ENCODE data around the gene PGLYRP2.
"Not testable (repeated sequence)": the region's sequence is repeated elsewhere in the genome, so short reads cannot be mapped to it uniquely, and the experiment has no call there.

PGLYRP2 gene

GRCh38 chr19:15498156-15498858 lies 19.0 kb upstream of the PGLYRP2 start:
- H3K9me3 ChIP-seq (replicated peaks in 1 of 11): 0 out of 22 replicates have a peak, but pooled peaks cover 0 to 4% (median 0%) of the 10 kb centered on the region in 11 experiments
- H3K36me3 ChIP-seq: no peaks in the 10 kb centered on the region
- H3K27me3 ChIP-seq: no peaks in the 10 kb centered on the region
- no peak overlapping the region for H3K4me3 ChIP-seq
- H3K4me2 ChIP-seq: no peak overlapping the region
- TF ChIP-seq Cebpa-rat (IDR thresholded peaks at IDR 0.05): no peak
- H3K27ac ChIP-seq: no peak overlapping the region
- no peaks in the 10 kb centered on the region for H4K20me1 ChIP-seq
- no peak overlapping the region for H3K9ac ChIP-seq
- H3K4me1 ChIP-seq: peaks cover 0 to 11% (median 0%) of the 10 kb centered on the region in 10 experiments; a peak in 3 of 20 replicates

- Histone ChIP-seq H3K36me3 (no peaks in the 10 kb centered on the region), H4K20me1 (no peaks in the 10 kb centered on the region), H3K27me3 (no peaks in the 10 kb centered on the region), H3K9me3 (replicated peaks in 1 of 11) (0 out of 22 replicates have a peak, but pooled peaks cover 0 to 4% (median 0%) of the 10 kb centered on the region in 11 experiments), H3K27ac (no peak overlapping the region), H3K4me3 (no peak overlapping the region), H3K4me2 (no peak overlapping the region), H3K4me1 (no peaks in the 10 kb centered on the region), H3K9ac (0 out of 22 replicates have a peak overlapping the region, but pooled peaks of 1 of the 11 experiments have one; percentile 29)
- no peak for TF ChIP-seq Cebpa-rat (IDR thresholded peaks at IDR 0.05)
These were observed 15.8 kb upstream of the PGLYRP2 start for GRCh38 chr19:15495151-15495550.

GRCh38 chr19:15488489-15489226 lies 9.4 kb upstream of the PGLYRP2 start:
- Histone ChIP-seq H3K36me3 (no peaks in the 10 kb centered on the region), H4K20me1 (no peaks in the 10 kb centered on the region), H3K4me3 (no peak overlapping the region), H3K9ac (no peak overlapping the region), H3K4me1 (no peaks in the 10 kb centered on the region), H3K4me2 (no peak overlapping the region), H3K9me3 (replicated peaks in 1 of 11) (peaks cover 0 to 11% (median 7%) of the 10 kb centered on the region in 11 experiments; a peak in 15 of 22 replicates), H3K27ac (no peak overlapping the region), H3K27me3 (no peaks in the 10 kb centered on the region)
- no peak for TF ChIP-seq Cebpa-rat (IDR thresholded peaks at IDR 0.05)

- Histone ChIP-seq H3K36me3 (no peaks in the 10 kb centered on the region), H4K20me1 (no peaks in the 10 kb centered on the region), H3K27ac (no peak overlapping the region), H3K9me3 (replicated peaks in 1 of 11) (peaks cover 0 to 11% (median 7%) of the 10 kb centered on the region in 11 experiments; a peak in 15 of 22 replicates), H3K4me3 (no peak overlapping the region), H3K4me1 (no peaks in the 10 kb centered on the region; a peak in 1 of 20 replicates), H3K9ac (no peak overlapping the region), H3K4me2 (no peak overlapping the region), H3K27me3 (no peaks in the 10 kb centered on the region)
- TF ChIP-seq Cebpa-rat (IDR thresholded peaks at IDR 0.05): no peak
These were observed 7.7 kb upstream of the PGLYRP2 start for GRCh38 chr19:15487038-15487437.

GRCh38 chr19:15485768-15486167 lies 6.5 kb upstream of the PGLYRP2 start:
- H3K4me2 ChIP-seq: not testable (repeated sequence)

GRCh38 chr19:15480996-15481395 lies 1.7 kb upstream of the PGLYRP2 start:
- H3K9me3 ChIP-seq (replicated peaks in 1 of 11); H3K36me3 ChIP-seq; H3K27ac ChIP-seq; H3K27me3 ChIP-seq; H3K4me3 ChIP-seq; H3K4me2 ChIP-seq; H3K9ac ChIP-seq; H4K20me1 ChIP-seq: not testable (repeated sequence)
- H3K4me1 ChIP-seq: peaks cover 0 to 19% (median 10%) of the 10 kb centered on the region in 10 experiments; a peak in 16 of 20 replicates

More at GRCh38 chr19:15485768-15486167, 6.5 kb upstream of the PGLYRP2 start:
- not testable (repeated sequence) for H3K9ac ChIP-seq, H3K36me3 ChIP-seq, H3K27me3 ChIP-seq, H4K20me1 ChIP-seq, H3K4me1 ChIP-seq, H3K4me3 ChIP-seq, H3K27ac ChIP-seq
- H3K9me3 ChIP-seq (replicated peaks in 1 of 11): peaks cover 0 to 11% (median 7%) of the 10 kb centered on the region in 11 experiments; a peak in 15 of 22 replicates

- H3K27ac ChIP-seq: peak overlapping the region in 3 of 11 experiments; percentile 0 to 9 (median 7); a peak in 1 of 22 replicates
- H3K4me2 ChIP-seq: no peak overlapping the region
- no peak overlapping the region for H3K4me3 ChIP-seq
- no peak overlapping the region for H3K9ac ChIP-seq
- H3K4me1 ChIP-seq: peaks cover 0 to 19% (median 12%) of the 10 kb centered on the region in 10 experiments; a peak in 16 of 20 replicates
- H3K36me3 ChIP-seq: no peaks in the 10 kb centered on the region
- no peaks in the 10 kb centered on the region for H4K20me1 ChIP-seq
- no peaks in the 10 kb centered on the region for H3K27me3 ChIP-seq
- H3K9me3 ChIP-seq (replicated peaks in 1 of 11): peaks cover 0 to 14% (median 6%) of the 10 kb centered on the region in 11 experiments; a peak in 8 of 22 replicates
- no peak for TF ChIP-seq Cebpa-rat (IDR thresholded peaks at IDR 0.05)
These were observed 3.0 kb downstream of the PGLYRP2 start for GRCh38 chr19:15476325-15476724.

- Histone ChIP-seq H3K4me1 (peaks cover 0 to 19% (median 12%) of the 10 kb centered on the region in 10 experiments; a peak in 16 of 20 replicates), H4K20me1 (no peaks in the 10 kb centered on the region), H3K4me3 (no peak overlapping the region), H3K9ac (no peak overlapping the region), H3K4me2 (no peak overlapping the region), H3K27me3 (no peaks in the 10 kb centered on the region), H3K36me3 (no peaks in the 10 kb centered on the region), H3K9me3 (replicated peaks in 1 of 11) (peaks cover 0 to 15% (median 7%) of the 10 kb centered on the region in 11 experiments; a peak in 8 of 22 replicates), H3K27ac (0 out of 22 replicates have a peak overlapping the region, but pooled peaks of 2 of the 11 experiments have one; percentile 0 to 7)
- TF ChIP-seq Cebpa-rat (IDR thresholded peaks at IDR 0.05): no peak
These were observed 3.7 kb downstream of the PGLYRP2 start for GRCh38 chr19:15475611-15476010.

- H3K27ac ChIP-seq: no peak overlapping the region
- H3K4me1 ChIP-seq: peaks cover 0 to 20% (median 11%) of the 10 kb centered on the region in 10 experiments; a peak in 17 of 20 replicates
- no peak overlapping the region for H3K9ac ChIP-seq
- TF ChIP-seq Cebpa-rat (IDR thresholded peaks at IDR 0.05): no peak
- no peaks in the 10 kb centered on the region for H3K36me3 ChIP-seq
- no peaks in the 10 kb centered on the region for H4K20me1 ChIP-seq
- no peak overlapping the region for H3K4me2 ChIP-seq
- H3K4me3 ChIP-seq: no peak overlapping the region
- no peaks in the 10 kb centered on the region for H3K27me3 ChIP-seq
- H3K9me3 ChIP-seq (replicated peaks in 1 of 11): peaks cover 0 to 15% (median 7%) of the 10 kb centered on the region in 11 experiments; a peak in 8 of 22 replicates
These were observed 4.1 kb downstream of the PGLYRP2 start for GRCh38 chr19:15475169-15475568.

GRCh38 chr19:15473821-15474220 lies 5.5 kb downstream of the PGLYRP2 start:
- peaks cover 12 to 23% (median 18%) of the 10 kb centered on the region in 10 experiments for H3K4me1 ChIP-seq
- H3K36me3 ChIP-seq, H4K20me1 ChIP-seq, H3K27ac ChIP-seq, H3K4me3 ChIP-seq, H3K4me2 ChIP-seq, H3K9ac ChIP-seq: not testable (repeated sequence)
- H3K27me3 ChIP-seq: peaks cover 10 to 12% (median 11%) of the 10 kb centered on the region in 11 experiments
- H3K9me3 ChIP-seq (replicated peaks in 1 of 11): peaks cover 0 to 15% (median 7%) of the 10 kb centered on the region in 11 experiments; a peak in 8 of 22 replicates

Data from BLaER1 treated with 17β-estradiol and CSF1 and Interleukin-3, amounts not matched to agents 10 nM and 100 nM (cell line).